ENCODE measurements around the gene BST2. TPM values are rescaled to one million over a fixed set of nuclear protein-coding genes. Genes with fewer than 3 reads are reported as not detected.

The BST2 gene
- total and polyA plus RNA-seq, 7 experiments from 2014 or later = 29.9 to 221 (median 63.0) TPM

DNA sequence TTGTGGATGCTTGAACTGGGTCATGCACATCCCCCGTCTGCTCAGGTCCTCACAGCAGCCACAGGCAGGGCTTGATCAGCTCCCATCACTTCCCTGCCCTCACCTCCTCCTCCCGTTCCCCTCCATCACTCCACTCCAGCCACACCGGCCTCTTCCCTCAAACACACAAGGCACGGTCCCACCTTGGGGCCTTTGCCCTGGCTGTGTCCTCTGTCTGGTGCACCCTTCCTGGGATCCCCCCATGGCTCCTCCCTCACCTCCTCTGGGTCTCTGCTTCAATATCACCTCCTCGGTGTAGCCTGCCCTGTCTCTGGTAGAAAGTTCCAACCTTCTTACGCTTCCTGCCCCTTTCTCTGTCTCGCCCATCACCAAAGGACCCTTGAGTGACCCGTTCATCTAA is 52.0 kb downstream of the BST2 start:
- H3K27ac ChIP-seq (ENCODE audit: low read depth, low read length) = no peak overlapping the region
- peaks cover 0 to 2% of the 10 kb centered on the region in 2 donors for H3K27me3 ChIP-seq (ENCODE audit: control insufficient read depth in 2 of 2, insufficient read depth in 2 of 2, low read length in 2 of 2)
- Mint-ChIP-seq H3K27ac (no peak overlapping the region), H3K9me3 (peaks cover 0 to 1% (median 0%) of the 10 kb centered on the region in 11 donors), H3K27me3 (peaks cover 7 to 22% (median 12%) of the 10 kb centered on the region in 5 donors), H3K36me3 (no peaks in the 10 kb centered on the region), H3K4me3 (no peak overlapping the region), H3K4me1 (peaks cover 0 to 12% (median 0%) of the 10 kb centered on the region in 7 donors)
- intact Hi-C loops (cut with micrococcal nuclease) = no loop called here
- DNase-seq = no peak
- no peaks in the 10 kb centered on the region for H3K9me3 ChIP-seq (ENCODE audit: control insufficient read depth in 2 of 3, low read length in 3 of 3)
- no peaks in the 10 kb centered on the region for H3K36me3 ChIP-seq (ENCODE audit: control insufficient read depth in 2 of 3, insufficient read depth in 3 of 3, low read length in 3 of 3)
- no peaks in the 10 kb centered on the region for H3K4me1 ChIP-seq (ENCODE audit: control insufficient read depth in 2 of 2, insufficient read depth in 2 of 2, low read length in 2 of 2)
- CTCF ChIA-PET = no interaction called here
- no peak for ATAC-seq
- no peak overlapping the region for H3K4me3 ChIP-seq (ENCODE audit: low read length)
- POLR2A ChIA-PET = no interaction called here

Other genes with a start within 250 kb of the BST2 start
- gene USE1, start 190.3 kb downstream of the BST2 start, total RNA-seq = 10 to 100 TPM; 24.7 to 51.1 (median 30.5) TPM
- gene USE1, start 190.3 kb downstream of the BST2 start, polyA plus RNA-seq = 10 to 100 TPM; 63.1 to 68.3 TPM
- gene OCEL1, start 179.4 kb downstream of the BST2 start, total RNA-seq = 10 to 100 TPM; 21.8 to 32.8 (median 29.8) TPM
- 10 to 100 TPM; 37.7 to 41.1 TPM for gene OCEL1, start 179.4 kb downstream of the BST2 start, polyA plus RNA-seq
- gene NR2F6, start 159.7 kb downstream of the BST2 start, total RNA-seq = 1 to 10 TPM; 2.2 to 7.8 (median 7.0) TPM
- gene NR2F6, start 159.7 kb downstream of the BST2 start, polyA plus RNA-seq = 1 to 10 TPM; 1.4 to 1.8 TPM
- 1 to 10 TPM in 1 of 5 experiments, under 1 TPM in 4; 0.22 to 1.2 (median 0.36) TPM for gene USHBP1, start 140.9 kb downstream of the BST2 start, total RNA-seq
- gene USHBP1, start 140.9 kb downstream of the BST2 start, polyA plus RNA-seq = under 1 TPM in 1 of 2 donors, not detected in 1; 0.61 TPM
- 100 to 1,000 TPM in 2 of 5 experiments, 10 to 100 TPM in 3; 72.4 to 111 (median 95.6) TPM for gene BABAM1, start 138.2 kb downstream of the BST2 start, total RNA-seq
- gene BABAM1, start 138.2 kb downstream of the BST2 start, polyA plus RNA-seq = 100 to 1,000 TPM in 1 of 2 donors, 10 to 100 TPM in 1; 94.9 to 110 TPM
- gene ANKLE1, start 123.7 kb downstream of the BST2 start, total RNA-seq = 1 to 10 TPM; 2.3 to 5.5 (median 3.4) TPM
- gene ANKLE1, start 123.7 kb downstream of the BST2 start, polyA plus RNA-seq = under 1 TPM in 1 of 2 donors, not detected in 1; 0.29 TPM
- 10 to 100 TPM in 2 of 5 experiments, 1 to 10 TPM in 3; 7.0 to 12.3 (median 9.5) TPM for gene ABHD8, start 102.2 kb downstream of the BST2 start, total RNA-seq
- 10 to 100 TPM in 1 of 2 donors, 1 to 10 TPM in 1; 7.5 to 12.4 TPM for gene ABHD8, start 102.2 kb downstream of the BST2 start, polyA plus RNA-seq
- gene MRPL34, start 99.8 kb downstream of the BST2 start, total RNA-seq = 10 to 100 TPM; 37.0 to 76.0 (median 73.3) TPM
- gene MRPL34, start 99.8 kb downstream of the BST2 start, polyA plus RNA-seq = 100 to 1,000 TPM; 203 to 217 TPM
- gene DDA1, start 96.1 kb downstream of the BST2 start, total RNA-seq = 10 to 100 TPM; 31.6 to 41.9 (median 39.5) TPM
- gene DDA1, start 96.1 kb downstream of the BST2 start, polyA plus RNA-seq = 10 to 100 TPM; 19.7 to 30.9 TPM
- 10 to 100 TPM; 12.9 to 22.3 (median 16.9) TPM for gene ANO8, start 70.8 kb downstream of the BST2 start, total RNA-seq
- under 1 TPM; 0.26 to 0.30 TPM for gene ANO8, start 70.8 kb downstream of the BST2 start, polyA plus RNA-seq
- gene GTPBP3, start 68.1 kb downstream of the BST2 start, total RNA-seq = 10 to 100 TPM; 29.6 to 59.8 (median 40.4) TPM
- gene GTPBP3, start 68.1 kb downstream of the BST2 start, polyA plus RNA-seq = 10 to 100 TPM in 1 of 2 donors, 1 to 10 TPM in 1; 5.1 to 15.9 TPM
- gene PLVAP, start 28.3 kb downstream of the BST2 start, total RNA-seq = under 1 TPM in 3 of 5 experiments, not detected in 2; 0.24 to 0.43 (median 0.42) TPM
- gene PLVAP, start 28.3 kb downstream of the BST2 start, polyA plus RNA-seq = not detected
- 1 to 10 TPM in 4 of 5 experiments, under 1 TPM in 1; 0.47 to 4.8 (median 2.3) TPM for gene CCDC194, start 11.4 kb downstream of the BST2 start, total RNA-seq
- gene CCDC194, start 11.4 kb downstream of the BST2 start, polyA plus RNA-seq = not detected
- 10 to 100 TPM; 19.5 to 45.1 (median 33.3) TPM for gene MVB12A, start 14.4 kb upstream of the BST2 start, total RNA-seq
- gene MVB12A, start 14.4 kb upstream of the BST2 start, polyA plus RNA-seq = 10 to 100 TPM; 26.8 to 31.3 TPM
- not detected for gene TMEM221, start 43.0 kb upstream of the BST2 start, total RNA-seq
- gene TMEM221, start 43.0 kb upstream of the BST2 start, polyA plus RNA-seq = not detected
- not detected for gene NXNL1, start 55.3 kb upstream of the BST2 start, total RNA-seq
- gene NXNL1, start 55.3 kb upstream of the BST2 start, polyA plus RNA-seq = not detected
- 10 to 100 TPM in 4 of 5 experiments, 1 to 10 TPM in 1; 3.1 to 15.1 (median 11.0) TPM for gene SLC27A1, start 64.9 kb upstream of the BST2 start, total RNA-seq
- 1 to 10 TPM; 5.0 to 8.2 TPM for gene SLC27A1, start 64.9 kb upstream of the BST2 start, polyA plus RNA-seq
- 10 to 100 TPM; 53.3 to 83.3 (median 74.1) TPM for gene PGLS, start 106.0 kb upstream of the BST2 start, total RNA-seq
- 10 to 100 TPM; 67.0 to 77.1 TPM for gene PGLS, start 106.0 kb upstream of the BST2 start, polyA plus RNA-seq
- 10 to 100 TPM; 50.1 to 70.6 (median 61.3) TPM for gene COLGALT1, start 150.0 kb upstream of the BST2 start, total RNA-seq
- gene COLGALT1, start 150.0 kb upstream of the BST2 start, polyA plus RNA-seq = 10 to 100 TPM; 13.2 to 23.8 TPM